HG03469 (cell line): ENCODE results near the gene USP10.

Experiments used
- ATAC-seq: cut with Tn5 transposase; IDR thresholded peaks from one replicate; pipeline ENCODE4 v1.9.1; 2021; ENCODE audit warnings: mild to moderate bottlenecking, moderate library complexity, moderate number of reproducible peaks; ENCODE audit not compliant: unreplicated experiment

USP10 gene

GRCh38 chr16:84694980-84695379 lies 4.8 kb upstream of the USP10 start:
- ATAC-seq: no peak

GRCh38 chr16:84699147-84699711 lies 571 bp upstream of the USP10 start:
- no peak for ATAC-seq

GRCh38 chr16:84700446-84701300 lies 873 bp downstream of the USP10 start:
- ATAC-seq: no peak

- ATAC-seq: no peak
These were observed 3.9 kb downstream of the USP10 start for GRCh38 chr16:84703681-84704080.

DNA sequence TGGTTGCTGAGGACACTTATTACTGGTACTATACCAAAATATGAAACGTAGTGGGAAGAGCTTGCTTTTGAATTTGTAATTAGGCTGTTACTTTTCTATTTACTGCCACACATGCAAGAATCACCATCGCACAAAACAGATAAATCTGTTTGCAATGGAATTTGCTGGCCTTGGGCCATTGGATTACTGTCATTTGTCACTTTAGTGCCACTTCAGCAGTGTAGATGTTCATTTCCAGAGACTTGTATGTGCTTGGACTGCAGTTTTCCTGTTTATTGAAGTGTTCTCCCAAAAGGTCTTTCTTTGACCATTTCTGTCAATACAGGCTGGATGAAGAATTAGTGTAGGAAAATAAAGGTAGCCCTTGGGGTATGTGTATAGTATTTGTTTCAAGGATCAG lies 4.5 kb downstream of the USP10 start:
- ATAC-seq: no peak

DNA sequence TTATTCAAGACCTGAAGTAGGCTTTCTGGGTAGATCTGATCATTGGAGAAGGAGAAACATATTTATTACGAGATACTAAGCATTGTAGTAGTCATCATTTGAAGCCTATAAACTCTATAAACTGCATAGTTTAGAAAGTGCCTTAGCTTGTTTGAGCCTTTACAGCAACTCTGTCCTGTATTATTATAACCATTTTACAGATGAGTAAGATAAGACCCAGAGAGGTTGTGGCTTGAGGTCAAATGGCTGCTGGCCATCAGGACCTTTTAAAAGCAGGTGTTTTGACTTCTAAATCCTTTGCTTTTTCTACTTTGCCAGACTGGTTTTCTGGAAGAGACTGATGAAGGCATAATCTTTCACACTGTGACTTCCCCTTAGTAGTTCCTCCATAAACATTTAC lies 7.1 kb downstream of the USP10 start:
- no peak for ATAC-seq

DNA sequence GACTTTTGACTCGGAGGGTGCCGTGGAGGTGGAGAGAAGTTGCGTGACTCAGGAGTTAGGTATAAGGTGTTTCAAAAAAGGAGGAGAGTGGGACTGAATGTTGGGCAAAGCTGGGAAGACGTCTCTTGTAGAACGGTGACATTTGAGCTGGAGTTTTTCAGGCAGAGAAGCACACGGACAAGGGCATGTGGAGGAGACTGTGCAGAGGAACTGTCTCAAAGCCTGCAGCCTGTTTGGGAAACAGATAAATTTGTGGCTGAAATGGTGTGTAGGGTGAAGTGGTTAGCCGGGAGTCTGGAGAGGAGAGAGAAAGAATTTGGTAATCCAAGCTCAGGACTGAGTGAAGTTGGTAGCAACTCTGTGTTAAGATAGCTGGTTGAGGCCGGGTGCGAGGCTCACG lies 9.8 kb downstream of the USP10 start:
- ATAC-seq: no peak

DNA sequence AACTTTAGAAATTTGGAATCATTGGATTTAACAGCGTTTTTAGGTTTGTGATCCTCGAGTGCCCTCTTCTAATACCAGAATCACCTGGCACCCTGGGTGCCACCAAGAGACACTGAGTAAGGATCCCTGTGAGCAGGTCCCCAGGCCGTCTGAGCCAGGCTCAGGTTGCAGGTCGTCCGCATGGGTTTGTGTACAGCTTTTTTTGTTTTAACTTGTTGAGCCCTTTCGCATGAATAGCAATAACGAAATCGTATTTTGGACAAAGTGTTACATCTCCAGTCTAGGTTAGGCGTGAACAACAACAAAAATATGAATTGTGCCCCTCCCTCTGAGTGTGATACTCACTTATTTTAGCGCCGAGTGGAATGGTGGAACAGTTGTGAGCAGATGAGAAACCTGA lies 10.9 kb downstream of the USP10 start:
- no peak for ATAC-seq

DNA sequence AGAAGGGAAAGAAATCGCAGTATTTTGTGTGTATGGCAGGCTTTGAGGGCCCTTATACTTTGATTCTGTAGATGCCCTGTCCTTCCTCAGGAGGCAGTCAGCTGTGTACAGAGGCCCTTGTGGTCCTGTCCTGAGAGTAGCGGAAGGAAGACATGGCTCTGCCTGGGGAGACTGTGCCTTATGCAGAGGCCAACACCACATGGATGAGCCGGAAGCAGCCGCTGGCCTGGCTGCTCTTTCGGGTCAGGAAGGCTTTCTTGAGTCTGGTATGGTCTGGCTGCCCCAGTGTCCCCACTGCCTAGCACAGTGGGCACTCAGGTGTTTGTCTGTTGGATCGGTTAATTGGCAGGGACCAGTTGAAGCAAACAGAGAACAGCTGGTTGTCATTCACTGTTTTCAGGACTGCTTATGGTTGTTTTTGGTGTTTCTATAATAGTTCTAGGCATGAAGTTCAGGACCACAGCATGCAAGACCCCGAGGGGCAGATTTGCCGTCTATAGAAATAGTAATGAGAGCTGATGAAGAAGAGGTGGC lies 12.4 kb downstream of the USP10 start:
- no peak for ATAC-seq

DNA sequence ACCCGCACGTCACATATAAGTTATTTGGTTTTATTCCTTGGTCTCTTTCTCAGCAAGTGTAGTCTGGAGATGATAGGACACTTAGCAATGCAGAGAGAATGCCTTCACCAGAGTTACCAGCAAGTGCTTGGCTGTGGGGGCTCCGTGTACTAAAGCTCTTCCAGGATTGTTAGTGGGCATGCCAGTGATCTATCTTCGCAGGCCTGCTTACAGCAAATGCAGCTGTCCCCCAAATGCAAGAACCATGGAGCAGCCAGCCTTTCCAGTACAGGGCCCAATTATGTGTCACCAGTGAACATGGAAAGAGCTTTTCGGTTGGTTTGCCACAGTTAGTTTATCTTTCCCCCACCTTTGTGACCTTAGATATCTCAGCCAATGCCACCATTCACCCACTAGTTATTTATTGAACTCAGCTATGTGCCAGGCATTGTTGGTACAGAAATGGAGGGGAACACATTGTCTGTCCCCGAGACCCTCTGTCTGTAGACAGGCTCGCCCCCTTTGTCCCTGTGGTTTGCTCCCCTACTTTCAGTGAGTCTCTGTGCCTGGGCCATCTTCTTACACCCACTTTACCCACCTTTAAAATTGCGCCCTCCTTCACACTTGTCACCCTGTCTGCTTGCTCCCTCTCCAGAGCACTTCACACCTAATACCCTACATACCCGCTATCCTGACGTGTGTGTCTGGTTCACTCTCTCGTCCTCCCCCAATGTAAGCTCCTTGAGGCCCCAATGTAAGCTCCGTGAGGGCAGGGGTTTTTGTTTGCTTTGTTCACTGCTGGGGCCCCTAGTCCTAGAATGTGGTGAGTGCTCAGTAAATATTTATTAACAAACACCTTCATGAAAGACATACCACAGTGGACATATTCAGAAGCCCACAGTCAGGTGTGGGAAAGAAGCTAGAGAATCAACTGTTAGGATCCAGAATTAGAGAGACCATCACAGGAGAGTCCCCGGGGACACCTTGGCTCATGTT lies 13.3 kb downstream of the USP10 start:
- ATAC-seq: no peak

DNA sequence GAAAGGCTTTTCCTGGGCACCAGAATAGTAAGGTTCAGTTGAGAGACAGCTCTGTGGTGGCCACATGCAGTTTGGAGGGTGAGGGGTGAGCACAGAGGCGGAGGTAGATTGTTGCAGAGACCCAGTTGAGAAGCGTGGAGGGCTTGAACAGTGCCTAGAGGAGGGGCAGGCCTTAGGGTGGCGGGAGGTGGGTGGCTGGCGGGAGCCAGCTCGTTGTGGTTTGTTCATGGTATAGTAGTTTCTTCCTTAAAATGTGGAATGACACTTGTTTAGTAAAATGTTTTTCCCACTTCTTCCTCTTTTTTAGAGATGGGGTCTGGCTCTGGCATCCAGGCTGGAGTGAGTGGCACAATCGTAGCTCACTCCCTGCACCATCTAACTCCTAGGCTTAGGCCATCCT lies 14.2 kb downstream of the USP10 start:
- no peak for ATAC-seq

- no peak for ATAC-seq
These were observed 15.6 kb downstream of the USP10 start for GRCh38 chr16:84715424-84715823.

- no peak for ATAC-seq
These were observed 16.1 kb downstream of the USP10 start for GRCh38 chr16:84715854-84716253.

DNA sequence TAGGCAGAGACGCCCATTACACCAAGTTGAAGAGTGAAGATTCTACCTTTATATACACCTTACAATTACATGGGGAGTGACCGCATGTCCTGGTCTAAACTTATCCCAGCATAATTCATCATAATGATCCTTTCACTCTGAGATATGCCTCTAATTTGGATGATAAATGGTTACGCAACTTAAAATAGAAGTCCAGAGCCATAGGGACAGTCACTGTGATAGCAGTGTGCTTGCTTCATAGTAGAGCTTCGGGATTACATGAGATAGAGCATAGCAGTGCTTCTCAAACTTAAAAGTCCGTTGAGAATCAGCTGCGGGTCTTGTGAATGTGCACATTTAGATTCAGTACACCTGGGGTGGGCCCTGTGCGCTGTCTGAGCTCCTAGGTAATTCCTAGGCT lies 16.9 kb downstream of the USP10 start:
- ATAC-seq: no peak

- ATAC-seq: no peak
These were observed 17.7 kb downstream of the USP10 start for GRCh38 chr16:84717484-84717883.

GRCh38 chr16:84720177-84720579 lies 20.4 kb downstream of the USP10 start:
- ATAC-seq: no peak

GRCh38 chr16:84722068-84722467 lies 22.3 kb downstream of the USP10 start:
- no peak for ATAC-seq

DNA sequence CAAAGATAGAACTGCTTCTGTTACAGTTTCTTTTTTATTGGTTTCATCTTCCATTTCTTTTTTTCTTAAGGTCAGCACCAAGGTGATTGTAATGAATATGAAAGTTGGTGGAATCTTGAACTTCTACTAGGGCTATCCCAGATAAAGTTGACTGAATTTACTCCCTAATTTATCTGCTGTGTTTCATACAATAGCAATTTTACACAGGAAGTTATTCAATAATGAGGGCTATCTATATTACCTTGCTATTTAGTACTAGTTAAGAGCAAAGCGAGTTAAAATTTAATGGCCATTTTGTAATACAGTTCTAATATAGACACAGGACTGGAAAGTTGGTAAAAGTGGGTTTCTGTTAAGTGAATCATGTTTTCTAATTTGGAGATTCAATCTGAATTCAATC lies 24.1 kb downstream of the USP10 start:
- ATAC-seq: no peak

DNA sequence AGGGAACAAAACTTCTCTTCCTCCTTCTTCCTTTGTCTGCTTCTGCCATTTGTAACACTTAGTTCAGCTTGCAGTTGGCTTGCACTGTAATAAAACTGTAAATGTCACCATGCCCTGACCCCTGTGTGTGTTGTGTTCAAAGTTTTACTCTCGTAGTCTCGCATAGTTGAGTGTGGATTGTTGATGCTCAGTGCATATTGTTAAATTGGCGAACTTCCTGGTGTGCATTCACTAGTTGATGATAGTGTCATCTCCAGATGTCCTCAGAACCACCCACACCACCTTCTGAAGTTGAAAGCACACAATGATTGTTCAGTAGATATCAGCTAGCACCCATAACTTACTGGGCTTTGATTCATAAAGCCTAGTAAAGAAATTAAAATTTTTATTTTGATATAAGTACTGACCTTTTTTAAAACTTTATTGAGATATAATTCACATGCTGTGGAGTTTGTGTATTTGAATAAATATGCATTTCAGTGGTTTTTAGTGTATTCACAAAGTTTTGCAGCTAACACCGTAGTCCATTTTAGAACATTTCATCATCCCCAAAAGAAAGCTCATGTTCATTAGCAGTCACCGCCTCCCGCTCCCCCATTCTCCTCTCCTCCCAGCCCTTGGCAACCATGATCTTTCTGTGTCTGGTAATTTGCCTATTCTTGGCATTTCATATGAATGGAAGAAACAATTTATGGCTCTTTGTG lies 25.0 kb downstream of the USP10 start:
- ATAC-seq: no peak

- no peak for ATAC-seq
These were observed 25.8 kb downstream of the USP10 start for GRCh38 chr16:84725481-84726078.
